Keratinocyte (primary cell): ENCODE data around the gene DTL.

Source experiments
- EZH2 ChIP-seq: IDR thresholded peaks from one replicate; pipeline ENCODE4 v1.6.1; 2012; ENCODE audit warnings: inconsistent platforms, mild to moderate bottlenecking, low read length, moderate library complexity
- TF ChIP-seq, protein P1 (sequence below), 3 experiments: IDR thresholded peaks in 1 of 3; conservative IDR thresholded peaks in 1 of 3; optimal IDR thresholded peaks in 1 of 3; 2 replicates in 2 of 3; 3 replicates in 1 of 3; pipeline versions ENCODE3 to v1.5.1; 2011; ENCODE audit warnings: low read length in 3 of 3, mild to moderate bottlenecking in 3 of 3, moderate library complexity in 2 of 3, control low read depth in 1 of 3, inconsistent platforms in 1 of 3; ENCODE audit not compliant: insufficient read depth in 2 of 3; ENCODE audit errors: extremely low read depth in 1 of 3

DNA sequence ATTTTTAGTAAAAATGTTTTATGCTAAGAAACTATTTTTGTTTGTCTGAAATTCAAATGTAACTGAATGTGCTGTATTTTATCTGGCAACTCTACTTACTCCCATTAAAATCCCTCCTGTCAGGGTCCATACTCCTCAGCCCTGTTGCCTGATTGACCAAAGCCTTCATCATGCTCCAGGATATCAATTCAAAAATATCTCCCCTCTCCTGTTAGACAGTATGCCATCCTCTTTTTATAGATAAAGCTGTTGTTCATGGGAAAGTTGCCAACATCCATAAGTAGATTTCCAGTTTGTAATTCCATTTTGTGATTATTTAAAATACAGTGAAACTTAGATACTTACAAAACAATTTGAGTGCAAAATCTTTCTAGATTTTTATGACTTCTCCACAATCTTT, 65.7 kb downstream of the DTL start:
- TF ChIP-seq, protein P1, sequence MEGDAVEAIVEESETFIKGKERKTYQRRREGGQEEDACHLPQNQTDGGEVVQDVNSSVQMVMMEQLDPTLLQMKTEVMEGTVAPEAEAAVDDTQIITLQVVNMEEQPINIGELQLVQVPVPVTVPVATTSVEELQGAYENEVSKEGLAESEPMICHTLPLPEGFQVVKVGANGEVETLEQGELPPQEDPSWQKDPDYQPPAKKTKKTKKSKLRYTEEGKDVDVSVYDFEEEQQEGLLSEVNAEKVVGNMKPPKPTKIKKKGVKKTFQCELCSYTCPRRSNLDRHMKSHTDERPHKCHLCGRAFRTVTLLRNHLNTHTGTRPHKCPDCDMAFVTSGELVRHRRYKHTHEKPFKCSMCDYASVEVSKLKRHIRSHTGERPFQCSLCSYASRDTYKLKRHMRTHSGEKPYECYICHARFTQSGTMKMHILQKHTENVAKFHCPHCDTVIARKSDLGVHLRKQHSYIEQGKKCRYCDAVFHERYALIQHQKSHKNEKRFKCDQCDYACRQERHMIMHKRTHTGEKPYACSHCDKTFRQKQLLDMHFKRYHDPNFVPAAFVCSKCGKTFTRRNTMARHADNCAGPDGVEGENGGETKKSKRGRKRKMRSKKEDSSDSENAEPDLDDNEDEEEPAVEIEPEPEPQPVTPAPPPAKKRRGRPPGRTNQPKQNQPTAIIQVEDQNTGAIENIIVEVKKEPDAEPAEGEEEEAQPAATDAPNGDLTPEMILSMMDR (optimal IDR thresholded peaks at IDR 0.05 in 1 of 3, IDR thresholded peaks at IDR 0.05 in 1 of 3, conservative IDR thresholded peaks at IDR 0.05 in 1 of 3; ENCODE audit: extremely low read depth in 1 of 3, insufficient read depth in 2 of 3, low read length in 3 of 3) = no peak
- TF ChIP-seq EZH2 = no peak
